HG02973 (cell line): Measurements from ENCODE around the gene U2AF2.

Experiments used
- ATAC-seq: cut with Tn5 transposase; IDR thresholded peaks from one replicate; pipeline ENCODE4 v1.9.1; 2021; ENCODE audit warnings: moderate library complexity; ENCODE audit not compliant: unreplicated experiment

The U2AF2 gene

DNA sequence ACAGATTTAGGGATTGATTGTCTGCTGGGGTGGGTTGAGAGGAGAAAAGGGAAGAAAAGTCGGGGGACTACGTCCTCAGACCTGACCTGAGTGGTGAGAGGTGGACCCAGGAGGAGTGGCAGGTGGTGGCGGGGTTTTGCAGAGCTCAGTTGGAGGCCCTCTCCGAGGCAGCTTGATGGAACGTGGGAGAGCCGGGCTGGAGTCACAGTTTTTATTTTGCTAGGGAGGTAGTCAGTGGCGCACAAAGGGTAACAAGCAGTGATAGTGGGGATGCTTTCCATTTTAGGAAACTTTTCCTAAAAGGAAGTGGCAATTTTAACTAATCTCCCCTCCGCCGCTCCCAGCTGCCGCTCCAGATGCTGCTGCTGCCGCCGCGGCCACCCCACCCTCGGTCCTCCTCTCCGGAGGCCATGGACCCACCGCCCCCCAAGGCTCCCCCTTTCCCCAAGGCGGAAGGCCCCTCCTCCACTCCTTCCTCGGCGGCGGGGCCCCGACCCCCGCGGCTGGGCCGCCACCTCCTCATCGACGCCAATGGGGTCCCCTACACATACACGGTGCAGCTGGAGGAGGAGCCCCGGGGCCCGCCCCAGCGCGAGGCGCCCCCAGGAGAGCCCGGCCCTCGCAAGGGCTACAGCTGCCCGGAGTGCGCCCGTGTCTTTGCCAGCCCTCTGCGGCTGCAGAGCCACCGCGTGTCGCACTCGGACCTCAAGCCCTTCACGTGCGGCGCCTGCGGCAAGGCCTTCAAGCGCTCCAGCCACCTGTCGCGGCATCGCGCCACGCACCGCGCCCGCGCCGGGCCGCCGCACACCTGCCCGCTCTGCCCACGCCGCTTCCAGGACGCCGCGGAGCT, 12.5 kb upstream of the U2AF2 start:
- no peak for ATAC-seq

DNA sequence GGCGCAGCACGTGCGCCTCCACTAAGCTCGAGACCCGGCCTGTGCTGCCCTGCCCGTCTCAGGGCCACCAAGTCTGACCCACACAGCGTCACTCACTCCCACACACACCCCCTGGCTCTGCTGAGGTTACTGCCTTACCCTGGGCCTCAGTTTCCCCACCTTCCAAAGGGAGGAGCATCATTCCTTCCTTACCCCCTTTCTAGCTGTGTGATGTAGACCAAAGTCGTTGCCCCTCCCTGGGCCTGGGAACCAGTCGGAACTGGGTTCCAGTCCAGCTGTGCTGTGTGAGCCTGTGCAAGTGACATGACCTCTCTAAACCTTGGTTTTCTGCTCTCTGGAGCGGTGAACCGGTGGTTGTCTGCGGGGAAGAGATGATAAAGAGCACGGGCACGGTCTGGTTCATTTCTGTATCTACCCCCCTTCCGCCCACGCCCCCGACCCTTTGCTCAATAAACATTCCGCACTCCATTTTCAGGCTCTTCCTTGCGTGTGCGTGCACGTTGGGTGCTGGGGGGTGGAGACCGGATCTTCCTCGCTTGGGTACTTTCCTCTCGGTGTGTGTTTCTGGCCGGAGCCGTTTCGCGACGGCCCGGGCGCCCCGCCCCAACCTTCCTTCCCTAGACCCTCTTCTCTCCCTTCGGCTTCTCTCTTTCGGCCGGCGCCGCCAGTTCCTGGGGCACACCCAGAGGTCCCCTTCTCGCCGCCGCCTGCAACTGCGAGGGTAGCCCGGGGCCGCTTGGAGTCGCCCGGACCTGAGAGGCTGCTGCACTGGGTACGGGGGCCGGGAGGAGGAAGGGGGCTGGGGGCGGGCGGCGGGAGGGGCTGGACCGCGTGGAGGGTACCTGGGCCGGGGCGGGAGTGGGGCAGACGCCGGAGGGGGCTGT, 11.6 kb upstream of the U2AF2 start, which contains the start of gene ZNF581:
Gene ZNF581, plus strand, starts transcription at position 647 of the 884 bp plus-strand sequence. CDS start 923 bp downstream, outside the sequence.
- peak; percentile 23 for ATAC-seq

DNA sequence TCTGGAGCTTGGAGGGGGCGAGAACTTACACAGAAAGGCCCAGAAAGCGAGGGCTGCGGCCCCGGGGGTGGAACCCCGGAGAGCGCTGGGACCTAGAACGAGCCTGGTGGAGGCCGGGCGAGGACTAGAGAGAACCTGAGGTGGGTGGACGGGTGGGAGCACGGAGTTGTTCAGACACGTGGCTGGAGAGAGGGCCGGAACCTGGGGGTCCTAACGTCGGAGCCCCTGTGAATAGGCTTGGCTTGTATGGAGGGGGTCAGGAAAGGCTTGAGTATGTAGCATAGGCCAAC, 11.0 kb upstream of the U2AF2 start:
- no peak for ATAC-seq

DNA sequence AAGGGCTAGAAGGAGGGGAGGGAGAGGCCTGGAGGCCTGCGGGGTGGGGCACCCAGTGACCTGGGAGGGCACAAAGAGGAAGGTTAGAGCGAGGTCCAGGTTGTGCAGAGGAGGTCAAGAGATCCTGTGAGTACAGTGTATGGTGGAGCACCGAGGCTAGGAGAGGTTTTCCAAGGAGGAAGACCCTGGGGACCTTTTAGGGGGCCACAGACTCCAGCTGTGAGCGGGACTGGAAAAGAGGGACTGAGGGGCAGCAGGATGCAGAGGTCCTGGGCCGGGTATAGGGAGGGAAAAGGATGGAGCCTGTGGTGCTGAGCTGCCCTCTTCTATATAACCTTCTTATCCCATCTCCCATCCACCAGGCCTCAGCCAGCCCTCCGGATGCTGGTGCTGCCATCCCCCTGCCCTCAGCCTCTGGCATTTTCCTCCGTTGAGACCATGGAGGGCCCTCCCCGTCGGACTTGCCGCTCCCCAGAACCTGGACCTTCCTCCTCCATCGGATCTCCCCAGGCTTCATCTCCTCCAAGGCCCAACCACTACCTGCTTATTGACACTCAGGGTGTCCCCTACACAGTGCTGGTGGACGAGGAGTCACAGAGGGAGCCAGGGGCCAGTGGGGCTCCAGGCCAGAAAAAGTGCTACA, 10.5 kb upstream of the U2AF2 start:
- ATAC-seq, result no peak

DNA sequence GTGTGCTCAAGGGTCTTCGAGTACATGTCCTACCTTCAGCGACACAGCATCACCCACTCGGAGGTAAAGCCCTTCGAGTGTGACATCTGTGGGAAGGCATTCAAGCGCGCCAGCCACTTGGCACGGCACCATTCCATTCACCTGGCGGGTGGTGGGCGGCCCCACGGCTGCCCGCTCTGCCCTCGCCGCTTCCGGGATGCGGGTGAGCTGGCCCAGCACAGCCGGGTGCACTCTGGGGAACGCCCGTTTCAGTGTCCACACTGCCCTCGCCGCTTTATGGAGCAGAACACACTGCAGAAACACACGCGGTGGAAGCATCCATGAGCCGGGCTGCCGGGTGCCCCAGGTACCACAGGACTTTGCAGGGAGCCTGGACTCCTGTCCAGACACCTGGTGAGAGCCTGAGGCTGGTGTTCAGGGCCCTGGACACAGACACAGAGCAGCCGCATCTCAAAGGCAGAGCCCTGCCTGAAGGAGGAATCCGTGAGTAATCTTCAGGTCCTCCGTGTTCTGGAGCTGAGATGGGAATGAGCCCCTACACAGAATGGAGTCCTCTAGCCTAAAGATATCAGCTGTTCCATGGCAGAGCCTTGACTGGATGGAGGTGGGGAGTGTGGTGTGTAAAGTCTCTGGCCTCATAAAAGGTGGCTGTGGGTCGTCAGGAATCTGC, 9.9 kb upstream of the U2AF2 start:
- no peak for ATAC-seq

DNA sequence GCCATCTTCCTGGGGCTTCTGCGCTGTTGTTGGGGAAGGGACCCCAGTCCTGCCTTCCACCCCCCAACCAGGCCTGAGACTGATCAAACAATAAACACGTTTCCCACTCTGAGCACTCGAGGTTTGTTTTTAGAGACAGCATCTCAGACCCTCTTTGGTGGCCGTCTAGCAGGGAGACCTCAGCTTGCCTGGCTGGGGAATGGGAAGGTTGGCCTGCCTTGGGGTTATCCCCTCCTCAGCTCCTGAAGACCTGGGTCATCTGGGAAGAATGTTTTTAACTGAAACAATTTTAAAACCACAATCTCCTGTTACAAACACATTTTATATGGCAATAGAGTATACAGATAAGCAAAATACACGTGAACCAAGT, 9.3 kb upstream of the U2AF2 start:
- ATAC-seq, result no peak

DNA sequence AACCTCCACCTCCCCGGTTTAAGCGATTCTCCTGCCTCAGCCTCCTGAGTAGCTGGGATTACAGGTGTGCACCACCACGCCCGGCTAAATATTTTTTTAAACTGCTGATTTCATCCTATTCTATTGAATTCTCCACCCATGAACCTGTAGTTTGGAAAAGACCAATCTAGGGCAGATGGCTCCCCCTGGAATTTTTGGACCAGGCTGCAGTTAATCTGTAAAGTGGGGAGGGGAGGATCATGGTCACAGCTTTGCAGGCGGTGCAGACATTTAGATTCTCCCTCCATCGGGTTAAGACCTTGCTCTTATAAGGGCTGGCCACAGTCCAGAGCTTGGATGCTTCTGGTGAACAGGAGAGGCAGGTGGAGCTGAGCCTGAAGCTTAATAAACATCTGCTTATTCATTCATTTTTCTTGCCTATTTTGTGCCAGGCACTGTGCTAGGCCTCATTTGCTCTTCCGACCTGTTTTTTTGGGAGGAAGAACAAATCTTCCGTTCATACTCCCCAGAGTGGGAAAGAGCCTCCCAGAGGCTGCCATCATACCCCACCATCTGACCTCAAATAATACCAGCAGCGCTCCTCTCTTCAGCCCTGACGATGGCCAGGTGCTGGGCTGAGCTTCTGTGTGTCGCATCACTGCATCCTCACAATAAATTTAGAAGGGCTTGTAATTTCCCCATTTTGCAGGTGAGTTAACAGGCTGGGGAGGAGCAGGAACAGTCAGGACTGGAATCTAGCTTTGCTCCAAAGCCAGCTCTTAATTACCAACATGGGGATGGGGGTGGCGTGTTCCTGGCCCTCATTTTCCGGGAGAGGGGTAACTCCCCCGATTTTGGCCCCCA, 7.7 kb upstream of the U2AF2 start:
- ATAC-seq, result no peak

DNA sequence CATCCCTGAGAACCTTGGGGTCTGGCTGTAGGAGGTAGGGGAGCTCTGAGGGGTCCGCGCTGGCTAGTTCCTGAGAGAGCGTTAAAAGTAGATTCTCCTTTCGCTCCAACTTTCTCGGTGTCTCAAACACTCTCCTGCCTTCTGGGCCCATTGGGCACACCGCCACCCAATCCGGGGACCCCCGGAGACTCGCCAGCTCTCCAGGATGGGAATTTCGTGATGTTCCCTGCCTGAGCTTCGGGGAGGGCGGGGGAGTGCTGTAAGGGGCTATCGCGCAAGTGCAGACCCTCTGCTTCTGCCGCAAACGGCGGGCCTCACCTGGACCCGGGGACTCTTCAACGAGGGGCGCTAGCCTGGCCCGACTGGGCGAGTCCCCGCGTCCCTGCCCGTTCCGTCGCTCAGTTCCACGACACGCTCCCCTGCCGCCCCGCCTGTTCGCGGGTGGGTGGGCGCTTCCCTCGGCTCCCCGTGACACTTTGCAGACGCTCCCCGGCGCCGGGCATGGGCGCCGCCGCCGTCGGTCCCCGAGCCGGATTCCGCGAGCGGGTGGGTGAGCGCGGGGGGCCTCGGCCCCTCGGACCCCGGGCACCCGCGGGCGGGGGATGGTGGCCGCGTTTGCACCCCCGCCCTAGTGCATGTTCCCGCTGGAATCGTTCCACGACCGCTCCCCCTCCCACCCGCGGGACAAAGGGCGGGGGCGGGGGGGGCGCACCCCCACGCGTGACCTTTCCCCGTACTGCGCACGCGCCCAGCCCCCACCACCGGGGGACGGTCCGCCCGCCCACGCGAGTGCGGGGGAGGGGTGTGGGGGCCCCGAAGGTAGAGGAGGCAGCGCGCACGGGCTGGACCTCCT, 6.9 kb upstream of the U2AF2 start, which contains the start of gene CCDC106:
Gene CCDC106, plus strand, starts transcription at position 481 of the 853 bp plus-strand sequence. CDS start 835 bp downstream, outside the sequence.
- no peak for ATAC-seq

DNA sequence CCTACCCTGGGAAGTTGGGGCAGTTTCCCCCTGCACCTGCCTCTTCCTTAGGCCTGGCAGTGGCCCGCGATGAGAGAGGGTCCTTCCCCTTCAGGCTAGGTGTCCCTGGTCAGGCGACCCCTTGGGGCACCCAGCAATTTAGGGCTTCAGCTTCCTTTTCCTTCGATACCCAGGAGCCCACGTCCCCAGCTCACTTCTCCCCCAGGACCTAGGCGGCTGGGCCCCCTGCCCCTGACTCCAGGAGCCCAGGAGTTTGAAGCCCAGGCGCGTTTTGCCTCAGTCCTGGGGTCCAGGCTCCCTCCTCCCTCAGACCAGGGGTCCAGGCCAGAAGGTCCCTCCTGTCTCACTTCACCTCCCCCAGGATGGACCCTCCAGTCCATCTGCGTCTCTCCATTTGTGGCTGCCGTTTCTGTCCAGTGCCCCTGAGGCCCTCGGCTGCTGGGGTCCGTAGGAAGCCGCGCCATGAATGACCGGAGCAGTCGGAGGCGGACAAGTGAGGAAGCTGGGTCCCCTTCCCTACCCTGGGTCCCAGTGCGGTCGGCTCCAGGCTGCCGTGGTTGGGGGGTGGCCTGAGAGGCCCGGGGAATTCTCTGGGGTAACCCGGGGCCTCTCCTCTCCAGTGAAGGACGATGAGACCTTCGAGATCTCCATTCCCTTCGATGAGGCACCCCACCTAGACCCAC, 6.1 kb upstream of the U2AF2 start:
- ATAC-seq, result no peak

DNA sequence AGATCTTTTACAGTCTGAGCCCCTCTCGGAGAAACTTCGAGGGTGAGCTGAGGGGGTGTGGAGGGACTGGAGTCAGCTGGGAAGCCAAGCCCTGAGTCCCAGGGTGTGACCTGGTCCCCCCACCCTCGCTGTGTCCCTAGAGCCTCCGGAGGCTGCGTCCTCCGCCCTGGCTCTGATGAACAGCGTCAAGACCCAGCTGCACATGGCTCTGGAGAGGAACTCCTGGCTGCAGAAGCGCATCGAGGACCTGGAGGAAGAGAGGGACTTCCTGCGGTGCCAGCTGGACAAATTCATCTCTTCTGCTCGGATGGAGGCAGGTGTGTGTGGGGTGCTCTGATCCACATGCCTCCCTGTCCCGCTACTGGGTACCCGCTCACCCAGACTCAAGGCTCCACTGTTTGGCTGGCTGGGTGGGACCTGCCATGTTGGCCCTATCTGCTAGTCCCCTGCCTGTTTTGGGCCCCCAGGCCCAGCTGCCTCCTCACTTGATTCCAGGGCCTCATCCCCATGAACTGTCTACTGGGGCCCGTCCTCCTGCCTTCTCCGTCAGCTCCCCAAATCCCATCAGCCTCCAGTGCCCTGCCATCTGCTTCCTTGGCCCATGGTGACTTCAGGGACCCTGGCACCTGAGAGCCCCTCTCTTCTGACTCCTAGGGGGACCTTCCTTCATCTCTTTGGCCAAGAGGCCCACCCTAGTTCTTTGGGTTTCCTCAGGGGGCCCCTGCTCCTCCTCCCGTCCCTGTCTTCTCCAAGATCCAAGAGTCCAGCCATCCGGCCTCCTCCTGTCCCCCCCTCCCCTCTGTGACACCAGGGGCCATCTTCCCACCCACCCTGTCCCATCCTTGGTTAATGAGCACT, 5.3 kb upstream of the U2AF2 start:
- no peak for ATAC-seq

DNA sequence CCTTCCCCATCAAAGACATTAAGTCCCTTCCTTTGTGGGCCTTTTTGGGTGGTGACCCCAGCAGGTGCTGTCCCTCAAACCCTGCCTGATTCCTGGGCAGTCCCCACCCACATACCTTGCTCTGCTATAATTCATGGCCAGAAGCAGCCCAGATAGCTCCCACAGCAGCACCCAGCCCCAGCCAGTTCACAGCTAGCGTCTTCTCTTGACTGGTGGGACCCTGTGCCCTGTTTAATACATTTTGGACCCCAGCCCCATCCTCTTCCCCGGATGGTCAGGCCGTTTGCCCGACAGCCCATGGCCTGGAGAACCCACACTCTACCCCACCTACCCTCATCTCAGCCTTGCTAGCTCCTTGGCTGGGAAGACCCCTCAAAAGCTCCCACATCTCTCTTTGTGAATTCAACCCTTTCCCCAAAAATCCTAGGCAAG, 4.7 kb upstream of the U2AF2 start:
- ATAC-seq, result no peak

DNA sequence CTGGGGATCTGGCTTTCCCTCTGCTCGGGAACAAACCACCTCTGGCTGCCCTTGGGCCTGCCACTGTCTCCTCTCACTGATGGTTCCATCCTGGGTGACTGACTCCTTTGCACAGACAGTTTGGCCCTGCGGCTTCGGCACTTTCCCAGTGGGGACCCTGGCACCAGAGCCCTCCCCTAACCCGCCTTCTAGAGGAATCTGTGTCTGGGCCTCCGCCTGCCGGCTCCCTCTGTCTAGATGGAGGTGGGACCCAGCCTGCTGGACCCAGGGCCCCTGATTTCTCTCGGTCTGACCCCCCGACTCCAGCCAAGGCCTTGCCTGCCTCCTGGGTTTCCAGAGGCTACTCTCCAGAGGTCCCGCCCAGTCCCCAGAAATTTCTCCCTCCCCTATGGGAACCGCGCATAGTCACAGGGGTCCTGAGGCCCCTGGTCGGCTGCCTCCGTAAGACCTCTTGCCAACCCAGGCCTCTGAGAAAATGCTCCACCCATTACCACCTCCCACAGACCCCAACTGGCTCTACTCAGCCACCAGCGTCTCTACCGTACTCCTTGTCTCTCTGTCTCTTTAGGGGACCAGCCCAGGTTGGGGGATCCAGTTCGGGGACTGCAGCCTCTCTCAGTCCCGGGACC, 4.1 kb upstream of the U2AF2 start:
- no peak for ATAC-seq

DNA sequence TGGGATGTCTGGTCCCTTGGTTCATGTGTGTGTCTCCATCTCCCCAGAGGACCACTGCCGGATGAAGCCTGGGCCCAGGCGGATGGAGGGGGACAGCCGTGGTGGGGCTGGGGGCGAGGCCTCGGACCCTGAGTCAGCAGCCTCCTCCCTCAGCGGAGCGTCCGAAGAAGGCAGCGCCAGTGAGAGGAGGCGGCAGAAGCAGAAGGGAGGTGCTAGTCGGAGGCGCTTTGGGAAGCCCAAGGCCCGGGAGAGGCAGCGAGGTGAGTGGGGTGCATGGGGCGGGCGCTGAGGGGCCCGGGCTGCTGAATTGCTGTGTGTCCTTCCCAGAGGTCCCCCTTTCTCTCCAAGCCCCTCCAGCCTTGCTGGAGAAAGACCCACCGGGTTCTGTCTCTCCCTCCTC, 3.6 kb upstream of the U2AF2 start:
- no peak for ATAC-seq

DNA sequence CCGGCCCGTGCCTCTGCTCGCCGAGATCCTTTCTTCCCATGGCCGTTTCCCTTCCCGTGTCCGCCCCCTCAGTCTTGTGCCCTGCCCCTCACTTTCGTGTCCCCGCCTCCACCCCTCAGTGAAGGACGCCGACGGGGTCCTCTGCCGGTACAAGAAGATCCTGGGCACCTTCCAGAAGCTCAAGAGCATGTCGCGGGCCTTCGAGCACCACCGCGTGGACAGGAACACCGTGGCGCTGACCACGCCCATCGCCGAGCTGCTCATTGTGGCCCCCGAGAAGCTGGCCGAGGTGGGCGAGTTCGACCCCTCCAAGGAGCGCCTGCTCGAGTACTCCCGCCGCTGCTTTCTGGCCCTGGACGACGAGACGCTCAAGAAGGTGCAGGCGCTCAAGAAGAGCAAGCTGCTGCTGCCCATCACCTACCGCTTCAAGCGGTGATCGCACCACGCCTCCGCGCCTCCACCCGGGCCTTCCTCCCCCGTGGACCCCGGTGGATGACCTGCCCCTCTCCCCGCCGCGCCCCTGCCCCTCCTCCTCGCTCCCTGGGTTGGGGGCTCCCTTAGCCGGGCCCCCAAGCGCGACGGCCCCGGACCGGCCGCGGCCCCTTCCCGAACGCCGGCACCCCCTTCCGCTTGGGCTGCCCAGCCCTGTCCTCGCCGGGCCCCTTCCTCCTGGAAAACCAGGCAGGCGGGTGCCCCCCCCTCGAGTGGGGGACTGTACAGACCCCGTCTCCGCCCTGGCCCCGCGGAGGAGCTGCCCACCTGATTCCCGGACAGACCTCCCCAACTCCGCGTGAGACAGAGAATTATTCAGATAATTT, 2.3 kb upstream of the U2AF2 start:
- no peak for ATAC-seq

DNA sequence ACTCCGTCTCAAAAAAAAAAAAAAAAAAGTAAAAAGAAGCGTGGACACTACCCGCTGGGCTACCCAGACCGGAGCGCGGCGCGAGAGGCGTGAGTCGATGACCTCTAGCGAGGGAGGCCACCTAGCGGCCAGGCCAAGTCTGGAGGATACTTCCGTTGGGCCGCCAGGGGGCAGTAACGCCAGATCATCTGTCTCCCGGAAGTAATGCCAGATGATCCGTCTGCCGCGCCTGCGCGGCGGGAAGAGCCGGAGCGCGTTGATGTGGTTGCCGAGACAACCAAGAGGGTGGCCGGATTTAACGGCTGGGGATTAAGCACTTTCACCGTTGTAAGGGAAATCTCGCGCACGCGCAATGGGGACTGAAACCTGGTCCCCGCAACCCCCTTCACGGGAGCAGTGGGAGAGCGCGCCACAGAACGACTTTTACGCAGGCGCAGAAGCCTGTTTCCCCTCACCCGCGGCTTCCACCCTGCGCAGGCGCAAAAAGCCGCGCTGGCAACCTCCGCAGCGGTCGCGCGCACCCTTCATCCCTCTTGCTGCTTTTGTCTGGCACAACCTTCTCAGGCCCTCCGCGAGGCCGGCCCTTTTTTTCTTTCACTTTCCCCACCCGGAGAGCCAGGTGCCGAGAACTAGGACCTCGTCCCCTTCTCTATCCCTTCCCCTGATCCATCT, 1.0 kb upstream of the U2AF2 start:
- peak; percentile 30 for ATAC-seq
